GM12878 (cell line): ENCODE results near the gene DPP6.

Experiments
- BMI1 ChIP-seq: fragments of 450-650 bp; IDR thresholded peaks from 2 replicates; pipeline ENCODE4 v1.6.1; 2016; ENCODE audit warnings: mild to moderate bottlenecking, moderate library complexity, borderline replicate concordance
- EP300 ChIP-seq, 2 experiments: fragments of 150-350 bp in 1 of 2; IDR thresholded peaks; 2 replicates each; pipeline ENCODE4 v1.6.1; 2011 to 2012; ENCODE audit warnings: low read depth in 2 of 2, low read length in 2 of 2, borderline replicate concordance in 1 of 2, improper control_type of control experiment in 1 of 2, inconsistent platforms in 1 of 2; ENCODE audit not compliant: control insufficient read depth in 1 of 2
- EZH2 ChIP-seq: IDR thresholded peaks from 2 replicates; pipeline ENCODE4 v1.6.1; 2012; ENCODE audit warnings: low read depth, mild to moderate bottlenecking, control low read depth, inconsistent platforms, low read length, borderline replicate concordance; ENCODE audit not compliant: control insufficient read depth
- GABPA ChIP-seq: IDR thresholded peaks from 2 replicates; pipeline ENCODE4 v1.6.1; 2014; ENCODE audit warnings: antibody characterized with exemption, low read depth, mild to moderate bottlenecking, inconsistent platforms
- POLR2A ChIP-seq: IDR thresholded peaks from 2 replicates; pipeline ENCODE4 v1.6.1; 2011; ENCODE audit warnings: low read depth, mild to moderate bottlenecking, low read length
- SIN3A ChIP-seq: IDR thresholded peaks from 2 replicates; pipeline ENCODE4 v1.6.1; 2012; ENCODE audit warnings: low read depth, low read length, improper control_type of control experiment
- SPI1 ChIP-seq: IDR thresholded peaks from 2 replicates; pipeline ENCODE4 v1.6.1; 2011; ENCODE audit warnings: low read depth, mild to moderate bottlenecking, low read length, moderate library complexity, borderline replicate concordance; ENCODE audit not compliant: insufficient read depth
- SREBF1 ChIP-seq: IDR thresholded peaks from 2 replicates; pipeline ENCODE4 v1.6.1; 2012; ENCODE audit warnings: mild to moderate bottlenecking, low read length
- TCF12 ChIP-seq: IDR thresholded peaks from 2 replicates; pipeline ENCODE4 v1.6.1; 2011; ENCODE audit warnings: low read depth, mild to moderate bottlenecking, low read length
- ZNF274 ChIP-seq: IDR thresholded peaks from one replicate; pipeline ENCODE4 v1.8.0; 2011; ENCODE audit not compliant: insufficient read length, insufficient read depth

GRCh38 chr7:154345093-154345492 is 292.9 kb downstream of the DPP6 start:
- TF ChIP-seq EZH2: no peak
- no peak for TF ChIP-seq SREBF1
- TF ChIP-seq SPI1: no peak
- TF ChIP-seq BMI1: no peak
- TF ChIP-seq TCF12: no peak
- TF ChIP-seq GABPA: no peak
- TF ChIP-seq POLR2A: no peak
- no peak for TF ChIP-seq EP300 (IDR thresholded peaks at IDR 0.05; ENCODE audit: borderline replicate concordance in 1 of 2, control insufficient read depth in 1 of 2, low read depth in 2 of 2, low read length in 2 of 2)
- TF ChIP-seq SIN3A: no peak
- TF ChIP-seq ZNF274: no peak
